ENCODE data around the gene MYLK.

- TF ChIP-seq, protein P1, sequence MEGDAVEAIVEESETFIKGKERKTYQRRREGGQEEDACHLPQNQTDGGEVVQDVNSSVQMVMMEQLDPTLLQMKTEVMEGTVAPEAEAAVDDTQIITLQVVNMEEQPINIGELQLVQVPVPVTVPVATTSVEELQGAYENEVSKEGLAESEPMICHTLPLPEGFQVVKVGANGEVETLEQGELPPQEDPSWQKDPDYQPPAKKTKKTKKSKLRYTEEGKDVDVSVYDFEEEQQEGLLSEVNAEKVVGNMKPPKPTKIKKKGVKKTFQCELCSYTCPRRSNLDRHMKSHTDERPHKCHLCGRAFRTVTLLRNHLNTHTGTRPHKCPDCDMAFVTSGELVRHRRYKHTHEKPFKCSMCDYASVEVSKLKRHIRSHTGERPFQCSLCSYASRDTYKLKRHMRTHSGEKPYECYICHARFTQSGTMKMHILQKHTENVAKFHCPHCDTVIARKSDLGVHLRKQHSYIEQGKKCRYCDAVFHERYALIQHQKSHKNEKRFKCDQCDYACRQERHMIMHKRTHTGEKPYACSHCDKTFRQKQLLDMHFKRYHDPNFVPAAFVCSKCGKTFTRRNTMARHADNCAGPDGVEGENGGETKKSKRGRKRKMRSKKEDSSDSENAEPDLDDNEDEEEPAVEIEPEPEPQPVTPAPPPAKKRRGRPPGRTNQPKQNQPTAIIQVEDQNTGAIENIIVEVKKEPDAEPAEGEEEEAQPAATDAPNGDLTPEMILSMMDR (IDR thresholded peaks at IDR 0.05) = no peak
- no peak for TF ChIP-seq POLR2A (IDR thresholded peaks at IDR 0.05)
Observed at GRCh38 chr3:123764647-123765046, 119.5 kb downstream of the MYLK start.
